WTC11 (cell line): ENCODE measurements around the gene C9. TPM values are rescaled to one million over a fixed set of nuclear protein-coding genes. Genes with fewer than 3 reads are reported as not detected.

ENCODE experiments used
- ATAC-seq: fragments of 200-7000 bp; cut with Tn5 transposase; 2 replicates; pipeline ENCODE4 v1.10.0; 2021; ENCODE audit warnings: mild to moderate bottlenecking, moderate library complexity
- CTCF ChIA-PET: fragments of 300-600 bp; sonication (Branson Sonifier 250); formaldehyde crosslinking; loops from one replicate; lab custom pipeline; 2021; ENCODE audit warnings: antibody characterized with exemption; lab: Charles Lee
- POLR2A ChIA-PET: fragments of 350-600 bp; sonication (Branson Sonifier 250); formaldehyde crosslinking; loops from one replicate; lab custom pipeline; 2021; ENCODE audit warnings: antibody characterized with exemption; lab: Charles Lee
- DNase-seq: peaks from one replicate; pipeline ENCODE4 v3.0.0; 2021; ENCODE audit warnings: low spot score
- H3K27ac Mint-ChIP-seq: 2 replicates; pipeline ENCODE4 v1.8.0; 2021; ENCODE audit warnings: mixed read lengths
- H3K27me3 Mint-ChIP-seq: 2 replicates; pipeline ENCODE4 v1.8.0; 2021; ENCODE audit warnings: low read depth, mild to moderate bottlenecking, moderate library complexity, mixed read lengths
- H3K36me3 Mint-ChIP-seq: 2 replicates; pipeline ENCODE4 v1.8.0; 2021; ENCODE audit warnings: mixed read lengths
- H3K4me1 Mint-ChIP-seq: 2 replicates; pipeline ENCODE4 v1.8.0; 2022; ENCODE audit warnings: mixed read lengths
- H3K4me3 Mint-ChIP-seq: 2 replicates; pipeline ENCODE4 v1.8.0; 2021; ENCODE audit warnings: mild to moderate bottlenecking, moderate library complexity, mixed read lengths
- H3K9me3 Mint-ChIP-seq: 2 replicates; pipeline ENCODE4 v1.8.0; 2021; ENCODE audit warnings: mixed read lengths
- AFF4 ChIP-seq: sonication (generic); formaldehyde crosslinking; IDR thresholded peaks from 2 replicates; pipeline ENCODE4 v1.8.1; 2023; ENCODE audit warnings: mild to moderate bottlenecking, missing genetic modification reagents, borderline replicate concordance
- CREB1 ChIP-seq: sonication (generic); formaldehyde crosslinking; IDR thresholded peaks from 2 replicates; pipeline ENCODE4 v1.8.0; 2023; ENCODE audit warnings: mild to moderate bottlenecking, missing genetic modification reagents
- CREM ChIP-seq: sonication (generic); formaldehyde crosslinking; IDR thresholded peaks from 2 replicates; pipeline ENCODE4 v1.8.1; 2022; ENCODE audit warnings: mild to moderate bottlenecking, missing genetic modification reagents, moderate library complexity
- ELF4 ChIP-seq: sonication (generic); formaldehyde crosslinking; IDR thresholded peaks from 2 replicates; pipeline ENCODE4 v1.8.1; 2022; ENCODE audit warnings: low read depth, mild to moderate bottlenecking, moderate library complexity, missing genetic modification reagents
- MLX ChIP-seq: sonication (generic); formaldehyde crosslinking; IDR thresholded peaks from 2 replicates; pipeline ENCODE4 v1.8.1; 2023; ENCODE audit warnings: mild to moderate bottlenecking, missing genetic modification reagents, moderate library complexity
- MYBL2 ChIP-seq: sonication (generic); formaldehyde crosslinking; IDR thresholded peaks from 2 replicates; pipeline ENCODE4 v1.8.1; 2023; ENCODE audit warnings: mild to moderate bottlenecking, moderate library complexity, missing genetic modification reagents
- NFE2L1 ChIP-seq: sonication (generic); formaldehyde crosslinking; IDR thresholded peaks from 2 replicates; pipeline ENCODE4 v1.8.1; 2023; ENCODE audit warnings: missing genetic modification reagents
- NR2C2 ChIP-seq: sonication (generic); formaldehyde crosslinking; IDR thresholded peaks from 2 replicates; pipeline ENCODE4 v1.8.0; 2022; ENCODE audit warnings: mild to moderate bottlenecking, missing genetic modification reagents
- NR3C1 ChIP-seq: sonication (generic); formaldehyde crosslinking; conservative IDR thresholded peaks from 2 replicates; pipeline ENCODE4 v1.8.1; 2023; ENCODE audit warnings: low read depth, mild to moderate bottlenecking, missing genetic modification reagents
- PRRX2 ChIP-seq: fragments of 250-450 bp; sonication (Bioruptor Pico); IDR thresholded peaks from 2 replicates; pipeline ENCODE4 v1.8.0; 2021; ENCODE audit warnings: mild to moderate bottlenecking
- SMAD3 ChIP-seq: sonication (generic); formaldehyde crosslinking; IDR thresholded peaks from 2 replicates; pipeline ENCODE4 v1.8.0; 2022; ENCODE audit warnings: missing genetic modification reagents, mild to moderate bottlenecking, borderline replicate concordance
- SMAD4 ChIP-seq: sonication (generic); formaldehyde crosslinking; IDR thresholded peaks from 2 replicates; pipeline ENCODE4 v1.8.0; 2022; ENCODE audit warnings: mild to moderate bottlenecking, missing genetic modification reagents
- TEAD4 ChIP-seq: sonication (generic); formaldehyde crosslinking; IDR thresholded peaks from 2 replicates; pipeline ENCODE4 v1.8.0; 2022; ENCODE audit warnings: mild to moderate bottlenecking, missing genetic modification reagents
- TP53 ChIP-seq: sonication (generic); formaldehyde crosslinking; IDR thresholded peaks from 2 replicates; pipeline ENCODE4 v1.8.1; 2023; ENCODE audit warnings: mild to moderate bottlenecking, missing genetic modification reagents
- USF1 ChIP-seq: sonication (generic); formaldehyde crosslinking; IDR thresholded peaks from 2 replicates; pipeline ENCODE4 v1.8.0; 2022; ENCODE audit warnings: mild to moderate bottlenecking, missing genetic modification reagents
- ZMAT4 ChIP-seq: fragments of 250-450 bp; sonication (Bioruptor Pico); IDR thresholded peaks from 2 replicates; pipeline ENCODE4 v1.9.0; 2021; ENCODE audit warnings: mild to moderate bottlenecking
- ZNF121 ChIP-seq: sonication (generic); formaldehyde crosslinking; IDR thresholded peaks from 2 replicates; pipeline ENCODE4 v1.8.0; 2023; ENCODE audit warnings: missing genetic modification reagents
- total RNA-seq: library from RNA; stranded (reverse); gene quantifications from 3 replicates; pipeline ENCODE4 v1.2.3, GENCODE V29; 2021
- TF ChIP-seq, protein P1 (sequence below): sonication (generic); formaldehyde crosslinking; IDR thresholded peaks from 2 replicates; pipeline ENCODE4 v1.8.1; 2022; ENCODE audit warnings: low read depth, missing genetic modification reagents, borderline replicate concordance
- TF ChIP-seq, protein P2 (sequence below): sonication (generic); formaldehyde crosslinking; IDR thresholded peaks from 2 replicates; pipeline ENCODE4 v1.8.0; 2022; ENCODE audit warnings: mild to moderate bottlenecking, missing genetic modification reagents
- TF ChIP-seq, protein P3 (sequence below): sonication (generic); formaldehyde crosslinking; IDR thresholded peaks from 2 replicates; pipeline ENCODE4 v1.8.0; 2023; ENCODE audit warnings: missing genetic modification reagents, mild to moderate bottlenecking, borderline replicate concordance
- TF ChIP-seq, protein P4 (sequence below): sonication (generic); formaldehyde crosslinking; IDR thresholded peaks from 2 replicates; pipeline ENCODE4 v1.8.1; 2023; ENCODE audit warnings: mild to moderate bottlenecking, moderate library complexity, missing genetic modification reagents

The C9 gene
- total RNA-seq, 1 experiment from 2014 or later, result 0.07 TPM

DNA sequence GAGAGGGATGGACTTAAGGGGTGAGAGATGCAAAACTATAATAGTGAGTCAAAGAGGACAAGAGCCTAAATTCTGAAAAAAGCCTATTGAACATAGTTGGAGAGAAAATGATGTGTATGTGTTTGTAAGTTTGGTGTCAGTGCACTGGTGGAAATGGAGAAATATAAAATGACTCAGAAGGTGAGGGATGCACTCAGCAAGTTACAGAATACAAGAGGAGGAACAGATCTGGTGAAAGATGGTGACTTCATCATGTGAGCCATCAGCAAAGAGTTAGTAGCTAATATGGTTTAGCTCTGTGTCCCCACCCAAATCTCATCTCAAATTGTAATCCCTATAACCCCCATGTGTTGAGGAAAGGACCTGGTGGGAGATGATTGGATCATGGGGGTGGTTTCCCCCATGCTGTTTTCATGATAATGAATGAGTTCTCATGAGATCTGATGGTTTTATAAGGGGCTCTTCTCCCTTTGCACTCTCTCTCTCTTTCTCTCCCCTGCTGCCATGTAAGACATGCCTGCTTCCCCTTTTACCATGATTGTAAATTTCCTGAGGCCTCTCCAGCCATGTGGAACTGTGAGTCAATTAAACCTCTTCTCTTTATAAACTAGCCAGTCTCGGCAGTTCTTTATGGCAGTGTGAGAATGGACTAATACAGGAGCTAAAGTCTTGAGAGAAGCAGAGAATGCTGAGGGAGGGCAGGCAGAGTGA, 114.6 kb downstream of the C9 start:
- TF ChIP-seq, protein P1, sequence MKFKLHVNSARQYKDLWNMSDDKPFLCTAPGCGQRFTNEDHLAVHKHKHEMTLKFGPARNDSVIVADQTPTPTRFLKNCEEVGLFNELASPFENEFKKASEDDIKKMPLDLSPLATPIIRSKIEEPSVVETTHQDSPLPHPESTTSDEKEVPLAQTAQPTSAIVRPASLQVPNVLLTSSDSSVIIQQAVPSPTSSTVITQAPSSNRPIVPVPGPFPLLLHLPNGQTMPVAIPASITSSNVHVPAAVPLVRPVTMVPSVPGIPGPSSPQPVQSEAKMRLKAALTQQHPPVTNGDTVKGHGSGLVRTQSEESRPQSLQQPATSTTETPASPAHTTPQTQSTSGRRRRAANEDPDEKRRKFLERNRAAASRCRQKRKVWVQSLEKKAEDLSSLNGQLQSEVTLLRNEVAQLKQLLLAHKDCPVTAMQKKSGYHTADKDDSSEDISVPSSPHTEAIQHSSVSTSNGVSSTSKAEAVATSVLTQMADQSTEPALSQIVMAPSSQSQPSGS (CRISPR knock-in tag), result no peak
- TF ChIP-seq, protein P2, sequence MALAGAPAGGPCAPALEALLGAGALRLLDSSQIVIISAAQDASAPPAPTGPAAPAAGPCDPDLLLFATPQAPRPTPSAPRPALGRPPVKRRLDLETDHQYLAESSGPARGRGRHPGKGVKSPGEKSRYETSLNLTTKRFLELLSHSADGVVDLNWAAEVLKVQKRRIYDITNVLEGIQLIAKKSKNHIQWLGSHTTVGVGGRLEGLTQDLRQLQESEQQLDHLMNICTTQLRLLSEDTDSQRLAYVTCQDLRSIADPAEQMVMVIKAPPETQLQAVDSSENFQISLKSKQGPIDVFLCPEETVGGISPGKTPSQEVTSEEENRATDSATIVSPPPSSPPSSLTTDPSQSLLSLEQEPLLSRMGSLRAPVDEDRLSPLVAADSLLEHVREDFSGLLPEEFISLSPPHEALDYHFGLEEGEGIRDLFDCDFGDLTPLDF (CRISPR knock-in tag), result no peak
- TF ChIP-seq AFF4 (no peak), SMAD4 (CRISPR knock-in tag) (no peak), SMAD3 (CRISPR knock-in tag) (no peak), NR3C1 (CRISPR knock-in tag) (no peak), ZNF121 (CRISPR knock-in tag) (no peak), PRRX2 (CRISPR knock-in tag) (no peak), NFE2L1 (CRISPR knock-in tag) (no peak), NR2C2 (no peak), ZMAT4 (no peak)
- TF ChIP-seq, protein P3, sequence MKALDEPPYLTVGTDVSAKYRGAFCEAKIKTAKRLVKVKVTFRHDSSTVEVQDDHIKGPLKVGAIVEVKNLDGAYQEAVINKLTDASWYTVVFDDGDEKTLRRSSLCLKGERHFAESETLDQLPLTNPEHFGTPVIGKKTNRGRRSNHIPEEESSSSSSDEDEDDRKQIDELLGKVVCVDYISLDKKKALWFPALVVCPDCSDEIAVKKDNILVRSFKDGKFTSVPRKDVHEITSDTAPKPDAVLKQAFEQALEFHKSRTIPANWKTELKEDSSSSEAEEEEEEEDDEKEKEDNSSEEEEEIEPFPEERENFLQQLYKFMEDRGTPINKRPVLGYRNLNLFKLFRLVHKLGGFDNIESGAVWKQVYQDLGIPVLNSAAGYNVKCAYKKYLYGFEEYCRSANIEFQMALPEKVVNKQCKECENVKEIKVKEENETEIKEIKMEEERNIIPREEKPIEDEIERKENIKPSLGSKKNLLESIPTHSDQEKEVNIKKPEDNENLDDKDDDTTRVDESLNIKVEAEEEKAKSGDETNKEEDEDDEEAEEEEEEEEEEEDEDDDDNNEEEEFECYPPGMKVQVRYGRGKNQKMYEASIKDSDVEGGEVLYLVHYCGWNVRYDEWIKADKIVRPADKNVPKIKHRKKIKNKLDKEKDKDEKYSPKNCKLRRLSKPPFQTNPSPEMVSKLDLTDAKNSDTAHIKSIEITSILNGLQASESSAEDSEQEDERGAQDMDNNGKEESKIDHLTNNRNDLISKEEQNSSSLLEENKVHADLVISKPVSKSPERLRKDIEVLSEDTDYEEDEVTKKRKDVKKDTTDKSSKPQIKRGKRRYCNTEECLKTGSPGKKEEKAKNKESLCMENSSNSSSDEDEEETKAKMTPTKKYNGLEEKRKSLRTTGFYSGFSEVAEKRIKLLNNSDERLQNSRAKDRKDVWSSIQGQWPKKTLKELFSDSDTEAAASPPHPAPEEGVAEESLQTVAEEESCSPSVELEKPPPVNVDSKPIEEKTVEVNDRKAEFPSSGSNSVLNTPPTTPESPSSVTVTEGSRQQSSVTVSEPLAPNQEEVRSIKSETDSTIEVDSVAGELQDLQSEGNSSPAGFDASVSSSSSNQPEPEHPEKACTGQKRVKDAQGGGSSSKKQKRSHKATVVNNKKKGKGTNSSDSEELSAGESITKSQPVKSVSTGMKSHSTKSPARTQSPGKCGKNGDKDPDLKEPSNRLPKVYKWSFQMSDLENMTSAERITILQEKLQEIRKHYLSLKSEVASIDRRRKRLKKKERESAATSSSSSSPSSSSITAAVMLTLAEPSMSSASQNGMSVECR (CRISPR knock-in tag), result no peak
- no peaks in the 10 kb centered on the region for H3K4me1 Mint-ChIP-seq
- ChIA-PET POLR2A (no interaction called here), CTCF (no interaction called here)
- no peaks in the 10 kb centered on the region for H3K36me3 Mint-ChIP-seq
- ATAC-seq (no peak), DNase-seq (no peak)
- H3K27ac Mint-ChIP-seq, result no peak overlapping the region
- peaks cover 4% of the 10 kb centered on the region for H3K9me3 Mint-ChIP-seq
- H3K4me3 Mint-ChIP-seq, result no peak overlapping the region
- no peaks in the 10 kb centered on the region for H3K27me3 Mint-ChIP-seq

DNA sequence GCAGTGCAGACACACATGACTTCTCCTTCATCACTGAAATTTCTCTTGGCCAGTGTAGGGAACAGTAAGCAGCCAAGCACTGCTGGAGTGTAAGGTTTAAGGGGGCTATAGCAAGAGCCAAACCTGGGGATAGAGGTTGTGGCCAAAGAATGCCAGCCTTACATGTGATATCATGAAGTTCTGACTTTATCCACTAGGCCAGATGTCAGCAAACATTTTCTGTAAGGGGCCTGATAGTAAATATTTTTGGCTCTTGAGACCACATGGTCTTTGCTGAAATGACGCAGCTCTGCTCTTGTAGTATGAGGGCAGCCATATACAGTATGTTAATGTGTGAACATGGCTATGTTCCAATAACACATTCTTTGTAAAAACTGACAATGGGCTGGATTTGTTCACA, 115.2 kb downstream of the C9 start:
- H3K4me3 Mint-ChIP-seq, result no peak overlapping the region
- ATAC-seq (no peak), DNase-seq (no peak)
- ChIA-PET CTCF (no interaction called here), POLR2A (no interaction called here)
- peaks cover 4% of the 10 kb centered on the region for H3K9me3 Mint-ChIP-seq
- H3K27ac Mint-ChIP-seq, result no peak overlapping the region
- H3K36me3 Mint-ChIP-seq, result no peaks in the 10 kb centered on the region
- H3K27me3 Mint-ChIP-seq, result no peaks in the 10 kb centered on the region
- H3K4me1 Mint-ChIP-seq, result no peaks in the 10 kb centered on the region
- TF ChIP-seq CREM (no peak), MYBL2 (CRISPR knock-in tag) (no peak), TEAD4 (CRISPR knock-in tag) (no peak), ELF4 (CRISPR knock-in tag) (no peak), CREB1 (CRISPR knock-in tag) (no peak), MLX (CRISPR knock-in tag) (no peak), USF1 (CRISPR knock-in tag) (no peak), TP53 (CRISPR knock-in tag) (no peak)
- TF ChIP-seq, protein P4, sequence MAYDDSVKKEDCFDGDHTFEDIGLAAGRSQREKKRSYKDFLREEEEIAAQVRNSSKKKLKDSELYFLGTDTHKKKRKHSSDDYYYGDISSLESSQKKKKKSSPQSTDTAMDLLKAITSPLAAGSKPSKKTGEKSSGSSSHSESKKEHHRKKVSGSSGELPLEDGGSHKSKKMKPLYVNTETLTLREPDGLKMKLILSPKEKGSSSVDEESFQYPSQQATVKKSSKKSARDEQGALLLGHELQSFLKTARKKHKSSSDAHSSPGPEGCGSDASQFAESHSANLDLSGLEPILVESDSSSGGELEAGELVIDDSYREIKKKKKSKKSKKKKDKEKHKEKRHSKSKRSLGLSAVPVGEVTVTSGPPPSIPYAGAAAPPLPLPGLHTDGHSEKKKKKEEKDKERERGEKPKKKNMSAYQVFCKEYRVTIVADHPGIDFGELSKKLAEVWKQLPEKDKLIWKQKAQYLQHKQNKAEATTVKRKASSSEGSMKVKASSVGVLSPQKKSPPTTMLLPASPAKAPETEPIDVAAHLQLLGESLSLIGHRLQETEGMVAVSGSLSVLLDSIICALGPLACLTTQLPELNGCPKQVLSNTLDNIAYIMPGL (CRISPR knock-in tag), result no peak
